HepG2 (cell line): ENCODE data around the gene GGTA1. TPM values are rescaled to one million over a fixed set of nuclear protein-coding genes. Genes with fewer than 3 reads are reported as not detected.

Experiments
- ATAC-seq: fragments of 200-7000 bp; cut with Tn5 transposase; 3 replicates; pipeline ENCODE4 v1.9.1; 2020; ENCODE audit warnings: mild to moderate bottlenecking, moderate library complexity
- BruUV-seq: library from RNA; stranded (reverse); fragments of 400-500 nt; replicated peaks from 2 replicates; lab custom pipeline; 2021; lab: Mats Ljungman, UMichigan
- CTCF ChIA-PET: fragments of 300-600 bp; formaldehyde crosslinking; extraction: SDS; loops from one replicate; lab custom pipeline; 2021; ENCODE audit warnings: low total read pairs, inconsistent platforms, low intra/inter-chr PET ratio; lab: Yijun Ruan, JAX
- POLR2A ChIA-PET: fragments of 350-600 bp; sonication (Branson Sonifier 250); formaldehyde crosslinking; loops from one replicate; lab custom pipeline; 2020; ENCODE audit warnings: antibody characterized with exemption, inconsistent platforms; lab: Yijun Ruan, JAX
- DNase-seq: peaks from one replicate; pipeline ENCODE4 v3.0.0-alpha.2; 2015; ENCODE audit warnings: low spot score
- FAIRE-seq: peaks from 3 replicates; lab custom pipeline; 2011; peaks lifted over from hg19 to GRCh38; lab: Jason Lieb, UNC
- H2AFZ ChIP-seq: one replicate; pipeline ENCODE4 v1.6.1; 2011; ENCODE audit warnings: low read length, inconsistent platforms
- H3K27ac ChIP-seq: fragments of 300-600 bp; 3 replicates; pipeline ENCODE4 v1.8.0; 2011; ENCODE audit warnings: mixed run types, mild to moderate bottlenecking, mixed read lengths, low read length, inconsistent platforms; ENCODE audit not compliant: insufficient read depth; ENCODE audit errors: extremely low read length
- H3K27me3 ChIP-seq, 2 experiments: fragments of 200-600 bp in 1 of 2; 2 replicates in 1 of 2; 3 replicates in 1 of 2; pipeline versions ENCODE4 v1.6.0 to v1.8.0; 2011; ENCODE audit warnings: low read length in 2 of 2, mild to moderate bottlenecking in 2 of 2, moderate library complexity in 2 of 2, inconsistent platforms in 1 of 2; ENCODE audit not compliant: insufficient read depth in 2 of 2, control insufficient read depth in 1 of 2
- H3K36me3 ChIP-seq, 2 experiments: fragments of 200-600 bp in 1 of 2; replicated peaks in 1 of 2; 2 replicates in 1 of 2; 3 replicates in 1 of 2; pipeline versions ENCODE4 v1.5.1 to v1.8.0; 2011; ENCODE audit warnings: low read length in 2 of 2, inconsistent platforms in 1 of 2; ENCODE audit not compliant: insufficient read depth in 2 of 2, control insufficient read depth in 1 of 2
- H3K4me1 ChIP-seq: 2 replicates; pipeline ENCODE4 v1.5.1; 2012; ENCODE audit warnings: low read length, inconsistent platforms; ENCODE audit not compliant: insufficient read depth
- H3K4me2 ChIP-seq: 2 replicates; pipeline ENCODE4 v1.6.0; 2011; ENCODE audit warnings: low read depth, low read length, inconsistent platforms
- H3K4me3 ChIP-seq, 3 experiments: fragments of 200-600 bp in 1 of 3; sonication (generic), shearing (Covaris generic) in 1 of 3; replicated peaks in 1 of 3; 2 replicates each; pipeline ENCODE4 v1.5.1; 2011 to 2016; ENCODE audit warnings: low read length in 3 of 3, inconsistent platforms in 2 of 3, low read depth in 2 of 3, mild to moderate bottlenecking in 2 of 3, control low read depth in 1 of 3, mixed read lengths in 1 of 3; ENCODE audit not compliant: insufficient read depth in 1 of 3
- H3K79me2 ChIP-seq: one replicate; pipeline ENCODE4 v1.6.1; 2011; ENCODE audit warnings: low read length, inconsistent platforms; ENCODE audit not compliant: insufficient read depth
- H3K9ac ChIP-seq: 2 replicates; pipeline ENCODE4 v1.6.0; 2011; ENCODE audit warnings: mild to moderate bottlenecking, low read depth, low read length, inconsistent platforms; ENCODE audit not compliant: insufficient read depth
- H3K9me3 ChIP-seq: 2 replicates; pipeline ENCODE4 v1.5.1; 2012; ENCODE audit warnings: mild to moderate bottlenecking, low read length
- H4K20me1 ChIP-seq: 2 replicates; pipeline ENCODE4 v1.6.0; 2011; ENCODE audit warnings: inconsistent platforms, mild to moderate bottlenecking, low read length, moderate library complexity; ENCODE audit not compliant: insufficient read depth
- ELF1 ChIP-seq: sonication (generic); formaldehyde crosslinking; IDR thresholded peaks from 2 replicates; pipeline ENCODE4 v1.4.0; 2020; ENCODE audit warnings: missing genetic modification reagents
- GABPB1 ChIP-seq: IDR thresholded peaks from 2 replicates; pipeline ENCODE4 v1.6.1; 2016; ENCODE audit warnings: mild to moderate bottlenecking, missing genetic modification reagents, moderate library complexity, missing compliant biosample characterization
- MXD4 ChIP-seq: IDR thresholded peaks from 2 replicates; pipeline ENCODE4 v1.6.1; 2016; ENCODE audit warnings: mild to moderate bottlenecking, missing biosample characterization, missing genetic modification reagents
- SMC3 ChIP-seq: IDR thresholded peaks from 2 replicates; pipeline ENCODE4 v1.6.1; 2011; ENCODE audit warnings: low read length, improper control_type of control experiment
- STAG1 ChIP-seq: sonication (generic); formaldehyde crosslinking; IDR thresholded peaks from 2 replicates; pipeline ENCODE4 v1.4.0; 2020; ENCODE audit warnings: missing genetic modification reagents
- ZNF652 ChIP-seq: IDR thresholded peaks from 2 replicates; pipeline ENCODE4 v1.6.1; 2016; ENCODE audit warnings: low read depth, borderline replicate concordance
- WGBS: methylation state at CpG from one replicate; pipeline ENCODE4 v1.1.6; 2017; ENCODE audit warnings: low lambda C conversion rate; 5-methylcytosine and 5-hydroxymethylcytosine counted together
- in situ Hi-C: cut with HindIII; loops from 2 replicates; pipeline ENCODE4 v1.10.0; 2017; ENCODE audit warnings: low pct_unique_long_range_greater_than_20kb; ENCODE audit not compliant: extremely low pct_ligation_motif_present
- intact Hi-C: fragments of 100-400 bp; cut with micrococcal nuclease; formaldehyde crosslinking; loops from one replicate; pipeline ENCODE4 v1.10.0; 2022; ENCODE audit not compliant: unreplicated experiment
- polyA plus RNA-seq, 8 experiments: library from polyadenylated mRNA; depleted of rRNA in 3 of 8; stranded (reverse) in 7 of 8; unstranded in 1 of 8; fragments of >200 nt; fragmentation: Illumina TruSeq in 4 of 8; extraction: Trizol in 4 of 8; gene quantifications; 2 replicates each; pipeline versions ENCODE4 v1.2.1 to v1.2.3, GENCODE V29; 2011 to 2016; ENCODE audit warnings: low read depth in 4 of 8, missing spikeins in 1 of 8, mixed read lengths in 1 of 8; ENCODE audit not compliant: insufficient read depth in 1 of 8
- total RNA-seq, 5 experiments: library from RNA; depleted of rRNA; stranded (reverse); fragments of >200 nt; fragmentation: Illumina TruSeq; extraction: Trizol; gene quantifications; 2 replicates each; pipeline ENCODE4 v1.2.3, GENCODE V29; 2016; ENCODE audit warnings: low read depth in 1 of 5
- TF ChIP-seq, protein P1 (sequence below): sonication (generic); formaldehyde crosslinking; IDR thresholded peaks from 2 replicates; pipeline ENCODE4 v1.5.0; 2020; ENCODE audit warnings: mild to moderate bottlenecking, missing genetic modification reagents, moderate library complexity

GGTA1 gene
- total and polyA plus RNA-seq, 2 of the 13 experiments (the other 11 are each of a cell fraction or from before 2014, with no cell fraction given) = not detected

DNA sequence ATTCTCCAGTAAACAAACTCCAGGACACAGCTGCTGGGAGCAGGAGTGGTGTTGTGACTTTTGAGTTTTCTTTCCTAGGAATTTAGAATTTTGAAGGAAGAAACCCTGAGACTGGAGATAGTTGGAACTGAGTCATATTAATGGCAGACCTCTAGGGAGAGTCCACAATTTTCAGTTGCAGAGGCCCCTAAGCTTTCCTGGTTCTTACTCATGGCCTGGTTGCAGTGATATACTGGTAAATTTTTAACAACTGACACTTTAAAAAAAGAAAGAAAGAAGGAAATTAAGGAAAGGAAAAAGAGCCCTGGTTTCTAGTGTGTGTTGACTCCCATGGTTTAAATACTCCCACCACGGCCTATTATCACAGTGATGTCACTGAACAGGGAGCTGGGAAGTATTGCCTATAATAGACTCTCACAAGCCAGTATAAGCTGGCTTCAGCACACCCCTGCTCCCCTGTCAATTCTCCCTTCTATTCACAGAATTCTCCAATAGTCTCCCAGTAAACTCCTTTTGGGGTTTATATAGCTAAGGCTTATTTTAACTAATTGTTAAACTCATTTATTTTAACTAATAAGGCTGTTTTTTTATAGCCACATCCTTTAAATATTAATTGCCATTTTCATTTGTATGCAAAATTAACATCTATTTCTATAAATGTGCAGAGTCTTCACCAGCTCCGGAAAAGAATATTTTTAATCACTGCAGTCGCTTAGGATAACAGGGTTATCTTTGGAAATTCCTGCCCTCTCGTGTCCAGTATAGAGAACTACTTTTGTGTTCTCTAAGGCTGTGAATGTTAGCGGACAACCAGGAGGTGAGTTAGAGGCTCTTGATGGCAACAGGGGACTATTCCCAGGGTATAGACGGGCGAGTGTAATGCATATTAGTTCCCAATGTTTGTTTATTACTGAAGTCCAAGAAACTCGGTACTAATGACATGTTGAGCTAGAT is 59.7 kb downstream of the GGTA1 start:
- H3K27me3 ChIP-seq = peaks cover 1 to 14% of the 10 kb centered on the region in 2 experiments; a peak in 3 of 5 replicates
- TF ChIP-seq, protein P1, sequence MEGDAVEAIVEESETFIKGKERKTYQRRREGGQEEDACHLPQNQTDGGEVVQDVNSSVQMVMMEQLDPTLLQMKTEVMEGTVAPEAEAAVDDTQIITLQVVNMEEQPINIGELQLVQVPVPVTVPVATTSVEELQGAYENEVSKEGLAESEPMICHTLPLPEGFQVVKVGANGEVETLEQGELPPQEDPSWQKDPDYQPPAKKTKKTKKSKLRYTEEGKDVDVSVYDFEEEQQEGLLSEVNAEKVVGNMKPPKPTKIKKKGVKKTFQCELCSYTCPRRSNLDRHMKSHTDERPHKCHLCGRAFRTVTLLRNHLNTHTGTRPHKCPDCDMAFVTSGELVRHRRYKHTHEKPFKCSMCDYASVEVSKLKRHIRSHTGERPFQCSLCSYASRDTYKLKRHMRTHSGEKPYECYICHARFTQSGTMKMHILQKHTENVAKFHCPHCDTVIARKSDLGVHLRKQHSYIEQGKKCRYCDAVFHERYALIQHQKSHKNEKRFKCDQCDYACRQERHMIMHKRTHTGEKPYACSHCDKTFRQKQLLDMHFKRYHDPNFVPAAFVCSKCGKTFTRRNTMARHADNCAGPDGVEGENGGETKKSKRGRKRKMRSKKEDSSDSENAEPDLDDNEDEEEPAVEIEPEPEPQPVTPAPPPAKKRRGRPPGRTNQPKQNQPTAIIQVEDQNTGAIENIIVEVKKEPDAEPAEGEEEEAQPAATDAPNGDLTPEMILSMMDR (CRISPR knock-in tag) = peak; percentile 54
- peak; percentile 58 for TF ChIP-seq STAG1 (CRISPR knock-in tag)
- peak; percentile 41; the same call in 1 of the 2 replicates for TF ChIP-seq SMC3
- TF ChIP-seq MXD4 = no peak
- no peak for TF ChIP-seq ELF1 (CRISPR knock-in tag)
- TF ChIP-seq ZNF652 = no peak
- no peak for TF ChIP-seq GABPB1 (CRISPR knock-in tag)
- no TSS peak for BruUV-seq
- peaks cover 20% of the 10 kb centered on the region for H3K4me1 ChIP-seq
- no peak overlapping the region for H3K9ac ChIP-seq
- intact Hi-C loops (loop anchor here (1.0 kb wide), 1 partner anchor 120 kb away; no protein-coding TSS in a partner anchor), in situ Hi-C loops (loop anchor here (10.0 kb wide), 1 partner anchor 55 kb away; no protein-coding TSS in a partner anchor)
- no peak overlapping the region for H3K4me2 ChIP-seq
- no peaks in the 10 kb centered on the region for H3K79me2 ChIP-seq
- no peaks in the 10 kb centered on the region for H3K36me3 ChIP-seq
- H4K20me1 ChIP-seq = no peaks in the 10 kb centered on the region
- H3K27ac ChIP-seq = no peak overlapping the region
- FAIRE-seq = no peak
- ATAC-seq = peak; percentile 96
- H2AFZ ChIP-seq = no peak overlapping the region
- CTCF ChIA-PET = interaction anchor here (1.1 to 1.8 kb wide), 2 partner anchors 120 kb away, joined by 4 to 6 read pairs; no protein-coding TSS in a partner anchor
- H3K4me3 ChIP-seq = no peak overlapping the region
- H3K9me3 ChIP-seq = no peaks in the 10 kb centered on the region
- peak; percentile 39 for DNase-seq
- POLR2A ChIA-PET = interaction anchor here (1.3 kb wide), 1 partner anchor 120 kb away, joined by 4 read pairs; no protein-coding TSS in a partner anchor
- 1% methylated on average over 8 of the region's 8 CpGs for WGBS
